ENCODE measurements around the gene ZNF584.

ZNF584 gene

DNA sequence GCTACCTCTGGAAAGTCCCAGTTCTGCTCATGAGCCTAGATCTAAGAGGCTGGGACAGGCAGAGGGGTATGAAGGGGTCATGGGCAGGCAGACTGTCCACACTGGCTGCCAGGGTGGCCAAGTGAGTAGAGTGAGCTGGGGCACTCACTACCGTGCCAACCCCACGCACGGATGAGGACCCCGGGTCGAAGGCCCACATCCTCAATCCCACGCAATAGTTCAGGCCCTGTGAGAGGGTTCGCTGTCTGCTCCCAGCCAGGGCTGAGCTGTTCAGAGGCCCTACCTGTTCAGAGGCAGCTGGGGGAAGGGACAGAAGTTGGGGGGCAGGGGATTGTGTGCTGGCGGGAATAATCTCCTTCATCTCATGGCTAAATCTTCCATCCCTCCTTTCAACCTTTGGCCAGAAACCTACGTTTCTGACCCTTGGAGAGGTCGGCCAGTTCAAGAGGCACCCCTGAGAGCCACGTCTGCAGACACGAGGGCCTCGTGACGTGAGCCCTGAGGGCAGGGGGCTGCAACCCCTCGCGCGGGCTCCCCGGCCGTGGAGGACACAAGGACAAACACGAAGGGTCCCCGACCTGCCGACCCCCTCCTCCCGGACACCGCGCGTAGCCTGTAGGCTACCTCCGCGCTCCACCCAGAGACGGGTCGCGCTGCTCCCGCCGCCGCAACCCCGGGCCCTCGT lies 22.4 kb upstream of the ZNF584 start:
- DNase-seq (ENCODE audit: low read depth in 1 of 2, low spot score in 1 of 2): no peak

DNA sequence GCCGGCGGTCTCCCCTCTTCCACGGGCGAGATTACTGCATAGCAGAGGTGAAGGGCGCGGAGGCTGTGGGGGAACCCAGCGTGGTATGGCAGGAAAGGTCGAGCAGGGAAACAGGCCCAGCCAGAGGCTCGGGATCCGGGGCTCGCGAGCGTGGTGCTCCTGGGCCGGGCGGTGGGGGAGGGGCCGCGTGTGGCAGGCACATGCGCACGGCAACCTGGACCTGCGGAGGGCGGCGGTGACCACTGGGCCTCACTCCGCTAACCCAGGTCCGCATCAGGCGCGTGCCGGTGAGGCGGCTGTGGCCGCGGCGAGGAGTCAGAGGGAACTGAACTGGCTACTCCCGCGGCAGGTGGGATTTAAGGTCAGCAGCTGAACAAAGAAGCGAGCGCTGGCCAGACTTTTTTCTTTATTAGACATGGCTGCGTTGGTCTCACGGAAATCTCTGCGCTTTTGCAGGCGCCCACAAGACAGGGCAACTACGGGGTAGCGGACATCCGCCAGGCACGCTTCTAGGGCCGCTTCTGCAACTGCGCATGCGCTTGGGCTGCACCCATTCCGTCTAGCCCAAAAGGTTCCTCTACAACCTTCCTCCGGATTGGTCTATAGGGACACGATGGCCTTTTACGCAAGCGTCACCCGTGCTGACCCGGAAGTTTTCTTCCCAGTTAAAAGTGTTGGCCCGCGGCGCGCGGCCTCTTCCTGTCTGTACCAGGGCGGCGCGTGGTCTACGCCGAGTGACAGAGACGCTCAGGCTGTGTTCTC lies 21.7 kb upstream of the ZNF584 start, which contains the start of gene RPS5:
Gene RPS5, plus strand, starts transcription at position 694 of the 762 bp plus-strand sequence. CDS start 869 bp downstream, outside the sequence.
- DNase-seq (ENCODE audit: low read depth in 1 of 2, low spot score in 1 of 2): peak; percentile 91 to 92

GRCh38 chr19:58387338-58388174 lies 20.9 kb upstream of the ZNF584 start:
- DNase-seq (ENCODE audit: low read depth in 1 of 2, low spot score in 1 of 2): no peak

DNA sequence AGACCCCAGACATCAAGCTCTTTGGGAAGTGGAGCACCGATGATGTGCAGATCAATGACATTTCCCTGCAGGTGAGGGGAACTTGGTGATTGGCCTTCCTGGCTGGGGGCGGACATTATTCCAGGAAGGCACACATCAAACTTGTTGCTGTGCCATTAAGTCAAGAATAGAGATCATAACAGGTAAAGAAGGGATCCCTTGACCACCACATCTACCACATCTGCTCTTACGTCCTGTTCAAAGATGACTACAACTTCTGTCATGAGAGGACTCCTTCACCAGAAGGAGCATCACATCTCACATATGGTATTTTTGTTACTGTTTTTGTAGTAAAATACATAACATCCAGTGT lies 20.3 kb upstream of the ZNF584 start:
- DNase-seq (ENCODE audit: low read depth in 1 of 2, low spot score in 1 of 2): no peak

DNA sequence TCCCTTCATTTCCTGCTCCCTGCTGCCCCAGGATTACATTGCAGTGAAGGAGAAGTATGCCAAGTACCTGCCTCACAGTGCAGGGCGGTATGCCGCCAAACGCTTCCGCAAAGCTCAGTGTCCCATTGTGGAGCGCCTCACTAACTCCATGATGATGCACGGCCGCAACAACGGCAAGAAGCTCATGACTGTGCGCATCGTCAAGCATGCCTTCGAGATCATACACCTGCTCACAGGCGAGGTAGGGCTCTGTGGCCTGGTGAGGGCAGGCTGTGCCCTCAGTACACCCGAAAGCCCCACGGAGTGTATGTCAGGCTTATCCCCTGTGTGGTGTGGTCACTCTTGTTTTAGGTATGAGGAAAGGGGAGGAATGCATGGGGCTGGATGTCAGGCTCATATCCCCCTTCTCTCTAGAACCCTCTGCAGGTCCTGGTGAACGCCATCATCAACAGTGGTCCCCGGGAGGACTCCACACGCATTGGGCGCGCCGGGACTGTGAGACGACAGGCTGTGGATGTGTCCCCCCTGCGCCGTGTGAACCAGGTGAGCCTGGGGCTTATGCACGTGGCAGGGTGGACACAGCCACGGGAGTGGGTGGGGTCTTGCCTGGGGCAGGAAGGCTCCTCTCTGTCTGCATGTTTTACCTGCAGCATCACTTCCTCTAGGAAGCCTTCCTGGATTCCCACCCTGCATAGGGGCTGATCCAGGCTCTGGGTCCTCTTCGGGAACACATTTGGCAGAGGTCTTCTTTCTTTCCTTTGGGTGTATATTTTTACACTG lies 15.3 kb upstream of the ZNF584 start:
- no peak for DNase-seq (ENCODE audit: low read depth in 1 of 2, low spot score in 1 of 2)

DNA sequence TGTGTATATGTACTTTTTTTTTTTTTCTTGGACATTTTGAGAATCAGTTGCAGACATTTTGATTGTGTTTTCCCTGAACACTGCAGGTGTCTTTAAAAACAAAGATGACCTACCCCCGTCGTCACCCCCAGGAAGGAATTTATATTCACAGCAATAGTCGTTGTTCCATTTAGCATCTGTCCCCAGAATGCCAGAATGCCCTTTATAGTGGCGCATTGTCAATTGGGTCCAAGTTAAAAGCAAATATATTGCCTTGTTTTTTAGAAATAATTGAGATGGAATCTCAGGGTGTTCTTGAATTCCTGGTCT lies 14.8 kb upstream of the ZNF584 start:
- no peak for DNase-seq (ENCODE audit: low read depth in 1 of 2, low spot score in 1 of 2)

- no peak for DNase-seq (ENCODE audit: low read depth in 1 of 2, low spot score in 1 of 2)
Measured at GRCh38 chr19:58394821-58395219, 13.6 kb upstream of the ZNF584 start.

GRCh38 chr19:58395220-58395978 lies 13.1 kb upstream of the ZNF584 start, which contains the start of gene RNF225:
Gene RNF225 (plus strand): TSS chr19:58395656. CDS start chr19:58396090, 434 bp downstream.
- DNase-seq (ENCODE audit: low read depth in 1 of 2, low spot score in 1 of 2): no peak

GRCh38 chr19:58395979-58396627 lies 12.3 kb upstream of the ZNF584 start:
- DNase-seq (ENCODE audit: low read depth in 1 of 2, low spot score in 1 of 2): peak in 1 of 2 donors; percentile 28

DNA sequence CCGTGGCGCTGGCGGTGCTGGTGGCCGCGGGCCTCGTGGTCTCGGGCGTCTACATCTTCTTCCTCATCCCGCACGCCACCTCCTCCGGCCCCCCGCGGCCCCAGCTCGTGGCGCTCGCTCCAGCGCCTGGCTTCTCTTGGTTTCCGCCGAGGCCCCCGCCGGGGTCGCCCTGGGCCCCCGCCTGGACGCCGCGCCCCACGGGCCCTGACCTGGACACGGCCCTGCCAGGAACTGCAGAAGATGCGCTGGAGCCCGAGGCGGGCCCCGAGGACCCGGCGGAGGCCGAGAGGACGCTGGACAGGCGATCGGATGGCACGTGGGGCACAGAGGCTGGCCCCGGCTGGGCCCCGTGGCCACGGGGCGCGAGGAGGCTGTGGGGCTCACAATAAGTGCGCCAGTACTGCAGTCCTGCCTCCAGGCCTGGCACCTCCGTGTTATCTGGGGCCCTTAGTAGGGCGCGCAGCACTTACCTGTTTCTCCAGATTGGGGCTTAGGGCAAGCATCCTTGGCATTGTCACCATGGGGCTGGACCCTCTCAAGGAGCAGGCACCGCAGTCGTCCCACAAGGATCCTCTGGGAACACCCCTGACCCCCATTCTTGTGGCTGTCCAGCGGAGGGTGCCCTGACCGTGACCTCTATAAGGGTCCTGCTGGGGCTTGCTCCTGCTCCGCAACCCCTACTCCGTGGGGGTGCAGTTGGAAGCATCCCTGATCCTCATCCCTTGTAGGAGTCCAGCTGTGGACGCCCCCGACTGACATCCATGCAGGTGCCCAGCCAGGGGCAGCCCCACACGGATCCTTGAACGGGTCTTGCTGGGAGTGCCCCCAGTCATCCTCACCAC lies 11.5 kb upstream of the ZNF584 start:
- DNase-seq (ENCODE audit: low read depth in 1 of 2, low spot score in 1 of 2): no peak

DNA sequence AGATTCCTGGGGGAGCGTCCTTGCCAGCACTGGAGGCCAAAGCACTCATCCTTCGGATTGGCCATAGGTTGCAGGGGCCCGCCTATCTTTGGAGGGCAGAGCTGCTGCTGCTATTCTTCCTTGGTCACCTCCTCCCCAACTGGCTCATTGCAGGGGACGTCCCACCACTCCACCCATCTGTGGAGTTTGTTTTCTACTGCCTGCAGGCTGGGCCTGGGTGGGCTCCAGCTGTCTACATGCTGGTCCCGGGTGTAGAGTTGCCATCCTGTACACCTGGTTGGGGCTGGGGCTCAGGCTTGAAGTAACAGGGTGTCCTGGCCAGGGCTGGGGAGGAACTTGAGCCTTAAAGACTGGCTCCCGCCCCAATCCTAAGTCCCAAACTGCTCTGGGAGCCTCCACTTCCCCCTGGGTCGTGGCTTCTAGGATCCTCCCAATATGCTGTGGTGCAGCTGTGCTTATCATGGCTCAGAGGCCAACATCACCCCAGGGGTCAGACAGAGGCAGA lies 10.9 kb upstream of the ZNF584 start:
- no peak for DNase-seq (ENCODE audit: low read depth in 1 of 2, low spot score in 1 of 2)

DNA sequence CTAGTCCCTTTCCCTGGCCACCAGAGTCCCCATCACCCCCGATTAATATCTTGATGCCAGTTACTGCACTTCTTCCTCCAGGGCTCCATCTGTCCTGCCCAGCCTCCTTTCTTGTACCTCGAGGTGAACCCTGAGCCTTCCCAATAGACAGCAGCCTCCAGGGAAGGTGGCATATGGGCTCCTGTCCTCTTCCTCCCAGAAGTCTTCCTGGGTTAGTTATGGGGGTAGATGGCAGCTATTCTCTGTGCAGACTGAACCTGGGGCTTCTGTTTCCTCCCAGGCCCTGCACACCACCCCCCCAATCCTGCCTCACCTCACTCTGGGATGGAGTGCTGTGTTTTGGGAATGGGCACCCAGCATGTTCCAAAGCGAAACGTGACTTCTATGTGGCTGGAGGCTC lies 10.4 kb upstream of the ZNF584 start:
- no peak for DNase-seq (ENCODE audit: low read depth in 1 of 2, low spot score in 1 of 2)

DNA sequence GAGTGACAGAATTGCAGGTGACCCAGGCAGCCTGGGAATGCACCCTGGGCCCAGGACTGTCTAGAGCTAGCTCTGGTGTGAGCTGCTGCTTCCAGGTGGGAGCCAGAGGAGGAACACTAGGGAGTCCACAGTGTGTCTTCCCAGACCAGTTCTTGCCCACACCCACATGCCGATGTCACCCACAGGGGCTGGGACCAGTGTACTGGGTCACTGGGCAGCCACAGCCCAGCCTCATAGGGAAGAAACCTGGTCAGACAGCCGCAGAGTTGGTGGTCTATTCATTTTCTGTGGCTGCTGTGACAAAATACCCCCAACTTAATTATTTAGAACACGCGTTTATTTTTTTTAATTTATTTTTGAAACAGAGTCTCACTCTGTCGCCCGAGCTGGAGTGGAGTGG lies 9.9 kb upstream of the ZNF584 start:
- DNase-seq (ENCODE audit: low read depth in 1 of 2, low spot score in 1 of 2): no peak

DNA sequence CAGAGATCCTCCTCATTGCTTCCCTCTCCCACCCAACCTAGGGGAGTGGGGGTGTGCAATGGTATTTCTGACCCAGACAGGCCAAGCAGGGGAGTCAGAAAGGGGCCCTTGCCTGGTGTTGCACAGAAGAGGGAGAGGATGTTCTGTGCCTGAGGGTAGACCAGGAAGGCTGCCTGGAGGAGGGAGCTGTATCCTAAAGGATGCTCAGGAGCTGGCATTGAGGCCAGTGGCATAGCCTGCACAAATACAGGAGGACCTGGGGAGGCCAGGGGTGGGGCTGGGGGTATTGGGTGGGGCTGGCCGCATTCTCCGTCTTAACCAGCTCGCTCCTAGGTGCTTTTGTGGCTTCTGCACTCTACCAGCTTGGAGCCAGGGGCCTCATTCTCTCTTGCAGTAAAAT lies 8.5 kb upstream of the ZNF584 start:
- no peak for DNase-seq (ENCODE audit: low read depth in 1 of 2, low spot score in 1 of 2)

DNA sequence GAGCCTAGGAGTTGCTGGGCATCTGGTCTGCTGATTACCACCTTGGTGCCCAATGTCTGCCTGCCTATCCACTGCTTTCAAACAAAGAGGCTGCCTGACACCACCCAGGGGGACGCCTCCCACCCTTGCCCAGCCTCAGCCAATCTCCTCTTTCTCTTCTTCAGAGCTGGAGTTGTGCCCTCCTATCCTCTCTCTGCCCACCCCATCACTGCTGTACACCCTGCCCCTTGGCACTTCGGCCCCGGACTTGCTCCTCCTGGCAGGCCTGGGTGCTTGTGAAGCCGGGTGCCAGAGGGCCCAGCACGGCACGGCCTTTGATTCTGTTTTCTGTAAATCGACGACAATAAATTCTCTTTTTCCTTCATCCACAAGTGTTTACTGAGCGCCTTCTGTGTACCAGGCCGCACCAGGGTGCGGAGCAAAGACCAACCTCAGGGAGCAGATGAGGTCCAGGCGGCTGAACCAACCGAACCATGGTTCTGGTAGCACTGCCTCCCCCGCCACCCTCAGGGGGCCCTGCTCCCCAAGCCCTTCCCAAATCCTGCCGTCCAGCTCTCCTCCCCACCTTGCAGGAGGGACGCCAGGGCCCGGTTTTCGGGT lies 8.0 kb upstream of the ZNF584 start:
- DNase-seq (ENCODE audit: low read depth in 1 of 2, low spot score in 1 of 2): no peak

GRCh38 chr19:58400916-58401839 lies 7.3 kb upstream of the ZNF584 start:
- peak; percentile 96 for DNase-seq (ENCODE audit: low read depth in 1 of 2, low spot score in 1 of 2)

GRCh38 chr19:58401840-58402421 lies 6.5 kb upstream of the ZNF584 start:
- DNase-seq (ENCODE audit: low read depth in 1 of 2, low spot score in 1 of 2): no peak
